HG03520 (cell line): ENCODE data around the gene HOXC5.

ENCODE experiments used
- ATAC-seq: cut with Tn5 transposase; IDR thresholded peaks from one replicate; pipeline ENCODE4 v1.9.1; 2021; ENCODE audit warnings: mild to moderate bottlenecking, moderate library complexity; ENCODE audit not compliant: unreplicated experiment

Gene HOXC5

DNA sequence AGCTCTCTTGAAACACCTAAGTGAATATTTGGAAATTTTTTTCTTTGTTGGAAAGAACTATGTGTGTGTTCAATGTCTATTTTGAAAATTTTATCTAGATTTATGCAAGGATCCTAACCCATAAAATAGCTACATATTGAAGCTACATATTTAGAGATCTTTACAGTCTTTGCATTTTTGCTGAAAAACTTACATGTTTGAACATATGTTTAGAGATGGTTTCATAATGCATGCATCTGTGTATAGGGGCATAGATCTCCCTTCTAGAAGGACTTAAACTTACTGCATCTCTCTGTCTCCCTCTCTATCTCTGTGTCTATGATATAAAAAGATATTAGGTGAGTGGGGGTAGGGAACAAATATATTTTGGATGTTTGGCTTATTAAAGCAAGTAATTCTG lies 12.6 kb downstream of the HOXC5 start:
- no peak for ATAC-seq

DNA sequence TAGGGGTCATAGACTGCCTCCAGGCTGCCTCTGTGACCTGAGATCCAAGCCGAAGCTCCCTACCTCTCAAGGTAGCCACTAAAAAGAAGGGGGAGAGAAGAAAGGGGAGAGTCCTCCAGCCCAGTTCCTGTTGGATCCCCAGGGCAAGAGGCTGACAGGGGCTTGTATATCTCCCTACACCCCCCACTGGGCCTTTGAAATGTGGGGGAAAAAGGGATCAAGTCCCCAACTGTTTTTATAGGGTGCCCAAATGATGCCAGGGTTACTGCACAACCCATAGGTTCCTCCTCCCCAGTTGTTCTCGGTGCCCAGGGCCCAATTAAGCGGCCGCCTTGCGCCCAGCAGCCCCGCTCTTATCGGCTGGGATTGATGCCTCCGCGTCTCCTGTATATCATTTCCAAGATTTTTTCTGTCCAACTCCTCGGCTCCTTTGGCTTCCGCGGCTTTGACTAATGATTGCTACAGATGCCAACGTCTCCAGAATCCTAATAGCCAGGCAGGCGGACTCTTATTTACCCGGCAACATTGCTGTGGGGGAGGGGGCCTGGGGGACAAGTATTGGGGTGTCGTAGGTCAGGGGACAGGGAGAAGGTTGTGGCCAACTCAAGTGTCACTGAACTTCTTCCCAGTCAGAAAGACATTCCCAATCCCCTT lies 13.1 kb downstream of the HOXC5 start:
- no peak for ATAC-seq

DNA sequence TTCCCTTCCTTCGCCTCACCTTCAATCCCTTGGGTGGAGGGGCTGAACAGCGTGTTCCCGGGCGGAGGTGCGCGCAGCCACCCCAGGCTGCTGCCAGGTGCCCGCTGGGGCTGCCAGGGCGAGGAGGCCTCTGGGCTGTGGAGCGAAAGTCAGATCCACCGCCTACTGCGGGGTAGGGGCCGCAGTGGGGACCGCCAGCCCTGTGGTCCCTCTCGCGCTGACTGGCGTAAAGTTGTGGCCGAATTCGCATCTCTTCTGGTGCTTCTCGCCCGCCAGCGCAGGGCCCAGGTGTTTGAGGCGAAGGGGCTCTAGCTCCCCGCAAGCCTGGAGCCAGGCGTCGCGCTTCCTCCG lies 13.9 kb downstream of the HOXC5 start:
- no peak for ATAC-seq

DNA sequence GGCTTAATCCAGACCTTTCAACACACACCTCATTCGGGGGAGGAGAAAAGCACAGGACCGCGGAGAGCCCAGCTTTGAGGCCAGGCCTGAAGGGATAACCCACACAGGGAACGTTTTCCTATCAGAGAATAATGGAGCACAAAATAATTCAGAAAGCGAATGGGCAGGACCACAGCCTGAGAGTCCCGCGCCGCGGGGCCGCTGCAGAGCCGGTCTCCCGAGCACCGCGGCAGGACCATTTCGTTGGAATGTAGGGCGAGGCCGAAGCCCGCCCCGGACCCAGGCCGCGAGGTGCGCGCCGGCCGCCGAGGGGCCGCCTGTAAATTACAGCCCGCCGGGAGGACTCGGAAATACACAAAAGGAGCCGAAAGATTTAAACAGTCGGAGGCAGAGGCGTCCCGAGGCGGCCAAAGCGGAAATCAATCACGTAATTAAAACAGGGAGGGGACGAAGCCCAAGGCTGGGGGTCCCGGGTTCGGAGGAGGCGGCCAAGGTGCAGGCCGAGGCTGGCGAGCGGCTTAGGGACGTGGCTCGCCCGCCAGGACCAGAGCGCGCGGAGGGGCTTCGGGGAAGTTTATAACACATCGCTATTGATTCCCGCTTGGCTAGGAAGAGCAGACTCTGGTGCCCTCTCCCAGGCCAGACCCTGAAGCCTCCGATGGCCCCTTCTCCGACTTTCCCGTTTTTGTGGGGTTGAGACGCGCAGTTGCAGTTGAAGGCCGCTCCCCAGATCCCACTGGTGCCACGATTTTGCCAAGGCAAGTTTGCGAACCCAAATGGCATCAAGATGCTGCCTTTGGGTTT lies 14.5 kb downstream of the HOXC5 start:
- ATAC-seq: no peak

DNA sequence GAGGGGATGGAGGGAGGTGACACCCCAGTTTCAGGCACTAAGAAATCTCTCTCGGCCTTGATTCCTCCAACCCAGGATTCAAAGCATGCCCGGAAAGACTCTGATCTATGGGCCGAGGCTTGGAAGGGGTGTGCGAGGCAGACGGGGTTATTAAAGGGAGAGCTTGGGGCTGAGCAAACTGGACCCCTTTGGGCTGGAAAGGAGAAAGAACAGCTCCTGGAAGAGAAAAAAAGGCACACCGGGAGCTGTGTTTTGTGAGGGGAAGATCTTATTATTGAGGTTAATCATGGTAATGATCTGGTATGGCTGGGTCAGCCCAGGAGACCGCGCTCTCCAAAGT lies 15.1 kb downstream of the HOXC5 start:
- no peak for ATAC-seq

DNA sequence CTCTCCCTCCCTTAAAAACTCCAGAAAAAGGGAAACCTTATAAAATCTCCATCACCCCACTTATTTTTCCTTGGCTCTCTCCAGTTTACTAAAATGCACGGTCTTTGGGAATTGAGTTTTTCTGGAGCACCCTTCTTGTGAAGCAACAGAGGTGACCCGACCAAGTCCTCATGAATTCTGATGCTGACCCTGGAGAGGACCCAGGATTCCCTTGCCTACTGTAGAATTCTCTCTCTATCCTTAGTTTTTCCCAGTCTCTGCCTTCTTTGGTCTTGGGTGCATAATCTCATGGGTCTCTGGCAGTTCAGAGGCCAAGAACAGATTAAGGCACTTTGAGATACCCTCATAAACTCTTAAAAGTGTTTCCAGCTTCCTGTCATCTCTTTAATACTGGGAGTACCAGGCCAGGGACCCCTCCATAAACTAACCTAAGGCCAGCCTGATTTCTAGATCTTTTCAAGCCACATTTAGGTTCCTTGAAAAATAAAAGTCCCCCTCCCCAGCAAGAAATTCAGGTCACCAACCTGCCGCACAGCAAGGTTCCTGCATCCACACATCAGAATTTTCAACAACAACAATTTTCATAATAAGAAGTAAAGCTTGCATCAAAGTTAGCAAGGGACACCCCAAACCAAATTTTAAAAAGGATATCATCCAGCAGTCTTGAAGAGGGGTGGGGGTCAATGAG lies 15.7 kb downstream of the HOXC5 start:
- ATAC-seq: no peak

DNA sequence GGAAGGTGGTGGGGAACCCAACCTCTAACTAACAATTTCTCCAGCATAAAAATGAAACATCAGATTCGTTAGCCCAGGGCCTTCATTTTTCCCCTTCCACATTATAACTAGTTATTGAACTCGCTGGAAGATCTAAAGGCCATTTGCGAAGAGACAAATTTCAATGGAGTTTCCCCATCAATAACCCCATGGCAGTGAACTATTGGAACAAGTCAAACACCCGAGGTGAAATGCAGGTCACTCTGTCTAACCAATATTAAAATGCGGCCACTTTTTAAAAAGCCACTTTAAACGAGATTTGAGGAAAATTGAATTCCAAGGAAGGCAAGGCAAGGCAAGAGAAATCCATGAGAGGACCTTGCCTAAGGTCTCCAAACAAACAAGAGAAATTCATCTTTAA lies 16.3 kb downstream of the HOXC5 start:
- no peak for ATAC-seq

DNA sequence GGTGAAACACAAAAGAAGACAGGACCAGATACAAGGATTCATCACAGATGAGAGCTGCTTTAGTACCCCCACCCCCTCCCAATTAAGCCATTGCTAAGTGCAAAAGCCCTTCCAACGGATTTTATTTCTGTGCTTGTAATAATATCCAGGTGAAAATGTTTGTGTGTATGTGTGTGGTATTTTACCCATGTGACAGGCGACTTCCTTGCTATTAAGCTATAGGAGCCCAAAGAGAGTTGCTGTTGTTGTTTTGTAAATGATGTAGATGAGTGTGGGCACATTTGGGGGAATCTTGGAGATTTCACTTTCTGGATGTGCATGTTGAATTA lies 17.6 kb downstream of the HOXC5 start:
- ATAC-seq: no peak

DNA sequence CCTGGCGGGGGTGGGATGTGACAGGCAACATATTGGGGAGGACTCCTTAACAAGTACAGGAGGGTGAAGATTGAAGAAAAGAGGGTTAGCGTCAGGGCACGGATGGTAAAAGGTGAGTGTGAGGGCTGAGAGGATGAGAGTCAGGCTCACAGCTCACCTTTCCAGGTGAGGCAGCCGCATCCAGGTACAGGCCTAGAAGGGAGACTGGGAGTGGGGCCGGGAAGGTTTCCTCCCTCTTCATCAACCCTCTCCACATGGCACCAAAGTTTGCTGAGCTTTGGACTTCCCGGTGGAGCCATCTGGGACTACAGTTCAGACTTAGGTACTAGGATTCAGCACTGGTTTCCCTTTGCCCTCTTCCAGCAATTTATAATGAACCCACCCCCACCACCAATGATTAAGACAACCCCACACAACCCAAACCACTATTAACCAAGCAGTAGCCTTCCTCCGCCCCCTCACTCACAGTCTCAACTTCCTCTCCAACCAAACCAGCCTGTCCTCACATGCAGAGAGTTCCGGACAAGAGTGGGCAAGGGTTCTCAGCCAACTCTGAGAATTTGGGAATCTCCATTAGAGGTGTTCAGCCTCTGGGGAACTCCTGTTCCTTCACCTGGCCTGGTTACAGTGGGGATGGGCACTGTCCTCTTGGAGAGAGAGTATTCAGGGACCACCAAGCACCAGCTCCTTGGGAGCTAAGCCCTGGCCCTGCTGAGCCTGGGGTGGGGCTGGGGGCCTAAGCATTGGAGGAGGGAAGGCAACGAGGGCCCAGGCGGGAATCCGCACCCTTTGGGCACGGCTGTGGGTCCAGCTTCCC lies 18.4 kb downstream of the HOXC5 start:
- no peak for ATAC-seq

DNA sequence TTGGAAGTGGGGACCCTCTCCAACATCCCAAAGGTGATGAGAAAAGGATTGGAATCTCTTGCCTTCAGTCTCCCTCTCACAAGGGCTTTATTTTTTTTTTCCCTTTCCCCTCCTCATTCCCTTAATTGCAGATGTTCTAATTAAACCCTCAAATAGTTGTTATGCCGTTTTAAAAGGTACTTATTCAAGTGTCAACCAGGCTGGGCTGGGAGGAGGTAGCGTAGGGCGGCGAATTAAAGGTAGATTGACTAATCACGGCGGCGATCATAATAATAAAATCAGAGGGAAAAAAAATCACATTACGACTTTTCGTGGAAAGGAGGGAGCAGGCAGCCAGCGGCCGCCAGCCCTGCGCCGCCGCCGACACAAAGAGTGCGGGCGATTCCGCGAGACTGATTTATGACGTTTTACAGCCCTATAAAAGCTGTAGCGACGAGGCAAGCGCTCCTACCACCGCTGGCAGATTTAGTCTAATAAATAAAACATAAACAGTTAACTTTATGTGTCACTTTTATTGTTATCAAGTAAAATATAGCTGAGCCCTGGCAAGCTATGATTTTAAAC lies 19.1 kb downstream of the HOXC5 start:
- ATAC-seq: no peak

DNA sequence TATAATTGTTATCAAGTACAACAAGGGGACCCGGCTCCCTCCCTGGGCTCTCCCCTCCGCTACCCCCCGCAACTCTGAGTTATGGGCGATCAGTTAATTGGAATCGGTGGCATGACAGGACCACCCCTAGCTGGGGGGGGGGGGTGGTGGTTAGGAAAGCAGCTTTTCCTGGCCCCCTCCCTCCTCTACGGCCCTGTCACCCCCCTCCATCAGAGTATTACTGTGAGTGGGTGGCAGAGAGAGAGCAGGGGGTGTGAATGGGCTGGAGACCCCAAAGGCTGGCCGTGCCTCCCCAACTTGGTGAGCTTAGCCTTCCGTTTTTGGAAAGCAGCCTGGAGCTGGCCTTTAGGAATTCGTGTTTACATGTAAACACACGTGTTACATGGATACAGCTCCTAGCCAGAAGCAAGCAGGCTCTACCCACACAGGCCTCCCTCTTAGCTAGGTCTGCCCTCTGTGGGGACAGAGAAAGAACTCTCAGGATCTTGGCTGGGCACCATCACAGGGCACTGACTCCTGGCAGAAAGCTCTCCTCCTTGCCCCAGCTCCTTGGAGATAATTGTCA lies 19.7 kb downstream of the HOXC5 start:
- no peak for ATAC-seq

DNA sequence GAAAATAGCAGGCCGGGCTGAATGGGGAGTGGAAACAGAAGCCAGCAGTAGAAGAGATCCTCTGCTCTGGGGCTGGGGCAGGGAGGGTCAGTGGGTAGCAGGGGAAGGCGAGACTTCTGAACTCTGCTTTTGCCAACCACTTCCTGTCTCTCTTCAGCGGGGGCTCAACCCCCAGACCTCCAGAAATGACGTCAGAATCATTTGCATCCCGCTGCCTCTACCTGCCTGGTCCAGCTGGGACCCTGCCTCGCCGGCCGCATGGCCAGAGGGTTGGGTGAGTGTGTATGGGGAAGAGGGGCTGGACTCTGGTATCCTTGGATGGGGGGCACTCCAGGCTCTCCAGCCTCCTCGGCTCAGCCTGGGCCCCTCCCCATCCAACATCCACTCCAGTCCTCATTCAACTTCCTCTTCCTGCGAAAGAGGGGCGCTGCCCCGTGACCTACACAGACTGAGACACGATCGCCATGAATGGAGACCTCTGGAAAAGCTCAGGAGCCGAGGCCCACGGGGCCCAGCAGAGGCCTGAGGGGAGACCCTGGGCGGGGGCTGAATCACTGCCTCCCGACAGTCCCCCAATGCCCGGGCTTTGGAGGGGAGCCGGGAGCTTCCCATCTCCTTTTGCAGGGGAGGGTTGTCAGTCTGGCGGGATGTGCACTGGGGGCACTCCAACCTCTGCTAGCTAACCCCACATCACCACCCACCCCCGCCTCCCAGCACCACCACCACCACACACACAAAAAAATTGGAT lies 20.3 kb downstream of the HOXC5 start:
- ATAC-seq: peak; percentile 56

DNA sequence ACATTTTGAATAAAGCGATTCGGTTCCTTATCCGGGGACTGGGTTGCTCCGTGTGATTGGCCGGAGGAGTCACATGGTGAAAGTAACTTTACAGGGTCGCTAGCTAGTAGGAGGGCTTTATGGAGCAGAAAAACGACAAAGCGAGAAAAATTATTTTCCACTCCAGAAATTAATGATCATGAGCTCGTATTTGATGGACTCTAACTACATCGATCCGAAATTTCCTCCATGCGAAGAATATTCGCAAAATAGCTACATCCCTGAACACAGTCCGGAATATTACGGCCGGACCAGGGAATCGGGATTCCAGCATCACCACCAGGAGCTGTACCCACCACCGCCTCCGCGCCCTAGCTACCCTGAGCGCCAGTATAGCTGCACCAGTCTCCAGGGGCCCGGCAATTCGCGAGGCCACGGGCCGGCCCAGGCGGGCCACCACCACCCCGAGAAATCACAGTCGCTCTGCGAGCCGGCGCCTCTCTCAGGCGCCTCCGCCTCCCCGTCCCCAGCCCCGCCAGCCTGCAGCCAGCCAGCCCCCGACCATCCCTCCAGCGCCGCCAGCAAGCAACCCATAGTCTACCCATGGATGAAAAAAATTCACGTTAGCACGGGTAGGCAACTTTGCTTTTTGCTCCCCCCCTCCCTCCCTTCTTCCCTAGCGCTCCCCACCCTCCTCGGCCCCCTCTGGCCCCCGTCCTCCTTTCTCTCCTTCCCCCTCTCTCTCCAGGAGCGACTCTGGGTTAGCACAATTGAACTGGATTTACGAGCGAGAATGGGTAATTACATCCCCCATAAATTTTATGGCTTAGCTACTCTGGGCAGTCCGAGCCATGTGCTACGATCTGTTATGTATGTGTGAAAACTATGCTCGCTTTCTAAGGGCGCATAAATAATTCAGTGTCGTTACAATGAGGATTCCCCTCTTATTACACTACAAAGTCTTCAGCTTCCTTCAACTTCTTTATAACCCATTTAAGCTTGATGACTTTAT lies 21.2 kb downstream of the HOXC5 start, which contains the start of gene HOXC4:
TSS of gene HOXC4 (plus strand) at position 85 of the 991 bp plus-strand sequence. CDS start at position 173, 88 bp downstream.
- peak; percentile 40 for ATAC-seq

DNA sequence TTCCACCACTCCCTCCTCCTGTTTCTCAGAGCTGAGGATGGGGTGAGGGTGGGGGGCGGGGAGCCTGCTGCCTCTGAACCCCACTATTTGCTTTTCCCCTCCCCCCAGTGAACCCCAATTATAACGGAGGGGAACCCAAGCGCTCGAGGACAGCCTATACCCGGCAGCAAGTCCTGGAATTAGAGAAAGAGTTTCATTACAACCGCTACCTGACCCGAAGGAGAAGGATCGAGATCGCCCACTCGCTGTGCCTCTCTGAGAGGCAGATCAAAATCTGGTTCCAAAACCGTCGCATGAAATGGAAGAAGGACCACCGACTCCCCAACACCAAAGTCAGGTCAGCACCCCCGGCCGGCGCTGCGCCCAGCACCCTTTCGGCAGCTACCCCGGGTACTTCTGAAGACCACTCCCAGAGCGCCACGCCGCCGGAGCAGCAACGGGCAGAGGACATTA lies 21.9 kb downstream of the HOXC5 start:
- ATAC-seq: no peak

DNA sequence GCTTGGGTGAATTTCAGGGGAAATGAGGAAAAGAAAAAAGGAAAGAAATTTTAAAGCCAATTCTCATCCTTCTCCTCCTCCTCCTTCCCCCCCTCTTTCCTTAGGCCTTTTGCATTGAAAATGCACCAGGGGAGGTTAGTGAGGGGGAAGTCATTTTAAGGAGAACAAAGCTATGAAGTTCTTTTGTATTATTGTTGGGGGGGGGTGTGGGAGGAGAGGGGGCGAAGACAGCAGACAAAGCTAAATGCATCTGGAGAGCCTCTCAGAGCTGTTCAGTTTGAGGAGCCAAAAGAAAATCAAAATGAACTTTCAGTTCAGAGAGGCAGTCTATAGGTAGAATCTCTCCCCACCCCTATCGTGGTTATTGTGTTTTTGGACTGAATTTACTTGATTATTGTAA lies 22.7 kb downstream of the HOXC5 start:
- no peak for ATAC-seq

DNA sequence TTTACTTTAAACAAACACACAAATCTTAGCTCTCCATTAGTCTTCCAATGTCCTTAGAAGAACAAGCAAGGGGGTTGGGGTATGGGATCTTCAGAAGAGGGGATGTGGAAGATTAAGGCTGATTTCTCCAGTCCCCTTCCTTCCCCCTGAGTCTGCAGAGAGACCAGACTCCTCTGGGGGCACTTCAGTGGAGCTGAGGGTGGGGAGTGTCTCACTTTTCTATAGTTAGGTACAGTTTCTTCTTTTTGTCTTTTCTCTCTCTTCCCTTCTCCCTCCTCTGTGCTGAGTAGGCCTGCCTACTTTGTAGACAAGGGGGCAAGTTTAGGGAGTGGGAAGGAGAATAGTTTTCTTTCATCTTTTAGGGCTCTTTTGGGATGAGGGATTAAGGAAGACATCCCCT lies 23.3 kb downstream of the HOXC5 start:
- ATAC-seq: no peak

DNA sequence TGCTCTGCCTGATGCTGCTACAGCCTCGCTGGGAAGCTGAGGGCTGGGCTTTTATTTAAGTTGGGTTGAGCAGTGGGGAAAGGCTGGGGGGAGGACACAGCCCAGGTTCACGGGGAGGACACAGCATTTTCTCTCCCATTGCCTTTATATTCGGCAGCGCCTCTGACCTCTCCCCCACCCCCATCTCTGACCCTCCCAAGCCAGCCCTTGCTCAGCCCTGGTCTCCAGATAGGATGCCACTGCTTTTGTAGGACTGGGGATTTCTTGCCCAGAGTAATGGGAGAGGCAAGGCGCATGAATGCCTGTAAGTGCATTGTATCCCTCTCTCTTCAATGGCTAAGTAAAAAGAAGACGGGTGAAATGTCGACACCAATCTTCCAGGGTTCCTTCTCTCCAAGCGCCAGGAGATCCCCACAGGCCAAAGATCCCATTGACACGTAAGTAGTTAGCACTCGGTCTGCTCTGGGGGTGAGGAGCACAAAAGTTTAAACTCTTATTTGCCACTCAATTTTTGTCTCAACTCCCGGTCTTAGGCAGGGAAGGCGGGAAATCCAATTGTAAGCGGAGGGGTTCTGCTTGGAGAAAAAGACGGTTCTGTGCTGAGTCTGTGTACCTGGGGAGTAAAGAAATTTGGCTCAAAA lies 25.4 kb downstream of the HOXC5 start:
- no peak for ATAC-seq

DNA sequence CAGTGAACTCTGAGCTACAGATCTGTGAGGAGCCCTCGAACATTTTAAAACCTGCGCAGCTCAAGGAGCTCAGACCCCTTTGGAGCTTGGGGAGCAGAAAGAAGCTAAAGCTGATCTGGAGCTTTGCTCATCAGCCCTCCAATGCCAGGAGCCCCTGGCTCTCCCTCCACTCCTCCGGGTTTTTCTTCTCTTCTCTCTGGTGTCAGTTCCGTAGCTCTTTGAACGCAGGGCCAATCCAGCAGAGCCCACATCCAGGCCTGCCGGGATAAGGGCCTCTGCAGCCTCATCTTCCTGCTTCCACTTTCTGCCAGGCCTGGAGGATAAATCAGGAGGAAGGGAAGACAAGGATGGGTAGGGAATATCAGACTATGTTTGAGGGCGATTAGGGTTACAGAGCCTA lies 26.8 kb downstream of the HOXC5 start:
- ATAC-seq: no peak
